SK-N-MC (cell line): ENCODE results near the gene CD2AP.
A peak's percentile ranks its signal among the peaks of the same experiment; 100 is the strongest.
"Not testable (repeated sequence)": the region's sequence is repeated elsewhere in the genome, so short reads cannot be mapped to it uniquely, and the experiment has no call there.

Source experiments
- DNase-seq: peaks from one replicate; pipeline ENCODE4 v3.0.0-alpha.2; 2011; ENCODE audit warnings: low read depth, low spot score
- H3K27ac ChIP-seq: fragments of 200-600 bp; sonication (generic); 2 replicates; pipeline ENCODE4 v1.5.1; 2016; ENCODE audit warnings: mixed run types
- H3K36me3 ChIP-seq: fragments of 200-600 bp; sonication (generic); 2 replicates; pipeline ENCODE4 v1.6.1; 2017; ENCODE audit warnings: antibody characterized with exemption, low read length, mixed read lengths; ENCODE audit not compliant: insufficient read depth
- H3K4me3 ChIP-seq: fragments of 200-600 bp; sonication (generic); 2 replicates; pipeline ENCODE4 v1.5.1; 2016
- H3K9ac ChIP-seq: fragments of 200-600 bp; sonication (generic); 2 replicates; pipeline ENCODE4 v1.8.0; 2017; ENCODE audit warnings: mixed run types, mixed read lengths; ENCODE audit not compliant: insufficient read length
- H3K9me3 ChIP-seq: fragments of 200-600 bp; sonication (generic); 2 replicates; pipeline ENCODE4 v1.6.1; 2017; ENCODE audit warnings: low read depth, mild to moderate bottlenecking, antibody characterized with exemption, low read length, moderate library complexity, mixed read lengths
- EZH2 ChIP-seq: fragments of 200-600 bp; sonication (generic); IDR thresholded peaks from one replicate; pipeline ENCODE4 v1.6.1; 2017; ENCODE audit warnings: antibody characterized with exemption
- FOXP2 ChIP-seq: optimal IDR thresholded peaks from 2 replicates; pipeline ENCODE3; 2011; ENCODE audit warnings: mild to moderate bottlenecking, moderate library complexity; ENCODE audit not compliant: insufficient read depth; ENCODE audit errors: extremely low read length, control extremely low read depth
- POLR2AphosphoS5 ChIP-seq: IDR thresholded peaks from 2 replicates; pipeline ENCODE4 v1.6.1; 2012; ENCODE audit warnings: mild to moderate bottlenecking, low read depth, low read length, borderline replicate concordance

CD2AP gene

GRCh38 chr6:47527274-47527673 lies 49.7 kb downstream of the CD2AP start:
- H3K9me3 ChIP-seq: no peaks in the 10 kb centered on the region
- no peak overlapping the region for H3K27ac ChIP-seq
- peaks cover 15% of the 10 kb centered on the region for H3K36me3 ChIP-seq
- no peak overlapping the region for H3K9ac ChIP-seq
- TF ChIP-seq FOXP2: no peak
- no peak for TF ChIP-seq POLR2AphosphoS5
- TF ChIP-seq EZH2: no peak
- no peak overlapping the region for H3K4me3 ChIP-seq
- no peak for DNase-seq

- no peak for DNase-seq
- TF ChIP-seq POLR2AphosphoS5: no peak
- Histone ChIP-seq H3K36me3 (peaks cover 23% of the 10 kb centered on the region), H3K9me3 (no peaks in the 10 kb centered on the region), H3K9ac (no peak overlapping the region), H3K27ac (no peak overlapping the region), H3K4me3 (no peak overlapping the region)
Measured at GRCh38 chr6:47529734-47530133, 52.1 kb downstream of the CD2AP start.

GRCh38 chr6:47532981-47533585 lies 55.5 kb downstream of the CD2AP start:
- Histone ChIP-seq H3K9me3 (no peaks in the 10 kb centered on the region), H3K9ac (no peak overlapping the region), H3K4me3 (no peak overlapping the region), H3K27ac (no peak overlapping the region), H3K36me3 (peaks cover 19% of the 10 kb centered on the region)
- no peak for DNase-seq
- no peak for TF ChIP-seq EZH2

DNA sequence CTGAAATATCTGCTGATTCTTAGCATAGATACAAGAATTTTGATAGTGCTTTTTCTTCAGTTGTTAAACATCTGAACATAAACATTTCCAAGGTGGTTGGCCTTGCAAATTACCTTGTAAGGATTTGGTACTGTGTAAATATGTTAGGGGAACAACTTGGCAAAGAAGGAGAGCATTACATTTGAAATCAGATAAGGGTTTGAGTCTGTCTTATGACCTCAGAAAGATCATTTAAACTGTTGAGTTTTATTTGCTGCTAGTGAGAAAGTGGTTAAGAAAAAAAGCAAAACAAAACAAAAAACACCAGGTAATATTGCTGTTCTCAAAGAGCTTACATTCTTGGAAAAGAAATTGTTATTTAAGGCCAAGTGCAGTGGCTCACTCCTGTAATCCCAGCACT lies 56.5 kb downstream of the CD2AP start:
- no peaks in the 10 kb centered on the region for H3K9me3 ChIP-seq
- H3K36me3 ChIP-seq: peaks cover 21% of the 10 kb centered on the region
- H3K4me3 ChIP-seq: no peak overlapping the region
- no peak overlapping the region for H3K9ac ChIP-seq
- H3K27ac ChIP-seq: no peak overlapping the region
- no peak for TF ChIP-seq EZH2
- TF ChIP-seq POLR2AphosphoS5: no peak
- no peak for TF ChIP-seq FOXP2
- no peak for DNase-seq

GRCh38 chr6:47535316-47536225 lies 58.0 kb downstream of the CD2AP start:
- 0 out of 2 replicates have a peak overlapping the region, but pooled peaks have one; percentile 15 for H3K27ac ChIP-seq
- no peaks in the 10 kb centered on the region for H3K9me3 ChIP-seq
- no peak overlapping the region for H3K9ac ChIP-seq
- DNase-seq: no peak
- no peak overlapping the region for H3K4me3 ChIP-seq
- peaks cover 25% of the 10 kb centered on the region for H3K36me3 ChIP-seq
- TF ChIP-seq FOXP2: no peak
- TF ChIP-seq EZH2: no peak
- TF ChIP-seq POLR2AphosphoS5: no peak

GRCh38 chr6:47536816-47537401 lies 59.3 kb downstream of the CD2AP start:
- H3K27ac ChIP-seq: no peak overlapping the region
- TF ChIP-seq EZH2 (no peak), FOXP2 (no peak), POLR2AphosphoS5 (no peak)
- no peaks in the 10 kb centered on the region for H3K9me3 ChIP-seq
- H3K9ac ChIP-seq: no peak overlapping the region
- no peak overlapping the region for H3K4me3 ChIP-seq
- DNase-seq: no peak
- H3K36me3 ChIP-seq: peaks cover 30% of the 10 kb centered on the region

GRCh38 chr6:47545223-47545622 lies 67.6 kb downstream of the CD2AP start:
- Histone ChIP-seq H3K9me3 (no peaks in the 10 kb centered on the region), H3K36me3 (peaks cover 33% of the 10 kb centered on the region)
- TF ChIP-seq EZH2: no peak
- TF ChIP-seq FOXP2: no peak
- TF ChIP-seq POLR2AphosphoS5: no peak

DNA sequence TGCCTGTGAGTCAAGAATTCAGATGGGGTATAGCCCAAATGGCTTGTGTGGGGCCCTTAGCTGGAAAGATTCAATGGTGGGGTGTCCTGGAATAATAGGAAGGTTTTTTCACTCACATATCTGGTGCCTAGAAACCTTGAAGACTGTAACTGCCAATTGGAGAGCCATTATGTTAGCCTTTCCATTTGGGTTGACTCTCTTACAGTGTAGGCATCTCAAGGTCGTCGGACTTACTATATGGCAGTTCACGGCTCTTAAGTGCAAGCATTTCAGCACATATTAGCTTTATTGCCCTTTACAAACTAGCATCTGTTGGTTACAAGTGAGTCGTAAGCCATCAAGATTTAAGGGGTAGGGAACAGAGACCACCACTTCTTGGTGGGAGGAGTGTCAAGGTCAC lies 74.1 kb downstream of the CD2AP start:
- TF ChIP-seq EZH2 (no peak), POLR2AphosphoS5 (no peak), FOXP2 (no peak)

More at GRCh38 chr6:47545223-47545622, 67.6 kb downstream of the CD2AP start:
- H3K9ac ChIP-seq: no peak overlapping the region
- H3K27ac ChIP-seq: no peak overlapping the region
- no peak for DNase-seq
- H3K4me3 ChIP-seq: no peak overlapping the region

DNA sequence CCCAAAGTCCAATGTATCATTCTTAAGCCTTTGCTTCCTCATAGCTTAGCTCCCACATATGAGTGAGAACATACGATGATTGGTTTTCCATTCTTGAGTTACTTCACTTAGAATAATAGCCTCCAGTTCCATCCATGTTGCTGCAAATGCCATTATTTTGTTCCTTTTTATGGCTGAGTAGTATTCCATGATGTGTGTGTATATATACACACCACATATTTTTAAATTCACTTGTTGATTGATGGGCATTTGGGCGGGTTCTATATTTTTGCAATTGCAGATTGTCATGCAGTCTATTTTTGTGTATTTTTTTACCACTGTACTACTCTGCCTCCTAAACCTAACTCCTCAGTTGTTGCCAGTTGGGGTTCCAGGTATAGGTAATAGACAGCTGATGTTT lies 74.7 kb downstream of the CD2AP start:
- no peak overlapping the region for H3K27ac ChIP-seq
- DNase-seq: no peak
- H3K9ac ChIP-seq: no peak overlapping the region
- H3K36me3 ChIP-seq: peaks cover 8% of the 10 kb centered on the region
- no peak for TF ChIP-seq POLR2AphosphoS5
- no peak for TF ChIP-seq EZH2
- TF ChIP-seq FOXP2: no peak
- H3K9me3 ChIP-seq: no peaks in the 10 kb centered on the region
- H3K4me3 ChIP-seq: no peak overlapping the region

More for the DNA sequence above, 74.1 kb downstream of the CD2AP start:
- H3K4me3 ChIP-seq: no peak overlapping the region
- DNase-seq: no peak
- H3K9me3 ChIP-seq: no peaks in the 10 kb centered on the region
- peaks cover 13% of the 10 kb centered on the region for H3K36me3 ChIP-seq
- H3K27ac ChIP-seq: no peak overlapping the region
- no peak overlapping the region for H3K9ac ChIP-seq

GRCh38 chr6:47553243-47553642 lies 75.7 kb downstream of the CD2AP start:
- not testable (repeated sequence) for H3K36me3 ChIP-seq, H3K9ac ChIP-seq, H3K9me3 ChIP-seq, DNase-seq, H3K27ac ChIP-seq, H3K4me3 ChIP-seq

GRCh38 chr6:47556459-47556858 lies 78.9 kb downstream of the CD2AP start:
- DNase-seq, H3K36me3 ChIP-seq, H3K27ac ChIP-seq, H3K9me3 ChIP-seq, H3K9ac ChIP-seq, H3K4me3 ChIP-seq: not testable (repeated sequence)
